Measurements from ENCODE around the gene RAB3GAP2.

Gene RAB3GAP2

GRCh38 chr1:220233927-220234326 is 38.3 kb downstream of the RAB3GAP2 start:
- no peak for DNase-seq (ENCODE audit: extremely low read depth, insufficient read length)
- Histone ChIP-seq H3K36me3 (ENCODE audit: control insufficient read depth, insufficient read depth, low read length) (peaks cover 2% of the 10 kb centered on the region), H3K27me3 (replicated peaks; ENCODE audit: control insufficient read depth, insufficient read depth, low read length) (no peaks in the 10 kb centered on the region), H3K4me3 (replicated peaks; ENCODE audit: low read depth, low read length) (no peak overlapping the region)
- TF ChIP-seq CTCF (IDR thresholded peaks at IDR 0.05; ENCODE audit: insufficient read depth, low read length, poor library complexity, severe bottlenecking): no peak

- H3K36me3 ChIP-seq (ENCODE audit: control insufficient read depth, insufficient read depth, low read length): peaks cover 12% of the 10 kb centered on the region
- no peaks in the 10 kb centered on the region for H3K27me3 ChIP-seq (replicated peaks; ENCODE audit: control insufficient read depth, insufficient read depth, low read length)
- no peak for TF ChIP-seq CTCF (IDR thresholded peaks at IDR 0.05; ENCODE audit: insufficient read depth, low read length, poor library complexity, severe bottlenecking)
- no peak for DNase-seq (ENCODE audit: extremely low read depth, insufficient read length)
- no peak overlapping the region for H3K4me3 ChIP-seq (replicated peaks; ENCODE audit: low read depth, low read length)
These were observed 42.5 kb downstream of the RAB3GAP2 start for GRCh38 chr1:220229771-220230170.

DNA sequence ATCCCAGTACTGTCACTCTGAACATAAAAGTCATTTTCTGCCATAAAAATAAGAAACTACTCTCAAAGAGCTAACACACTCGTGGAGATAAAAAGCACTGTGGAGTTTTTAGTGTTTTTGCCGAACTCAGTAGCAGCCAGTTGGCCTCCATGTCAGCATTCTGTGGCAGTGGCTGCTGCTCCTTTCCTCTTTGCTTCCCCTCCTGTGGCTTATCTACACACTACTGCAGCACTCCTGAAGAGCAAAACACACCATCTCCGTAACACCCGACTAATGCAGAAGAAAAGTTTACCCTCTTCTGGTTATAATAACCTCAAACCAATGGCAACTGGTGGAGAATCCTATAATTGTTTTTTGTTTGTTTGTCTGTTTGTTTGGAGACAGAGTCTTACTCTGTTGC is 44.9 kb downstream of the RAB3GAP2 start:
- no peak for TF ChIP-seq CTCF (IDR thresholded peaks at IDR 0.05; ENCODE audit: insufficient read depth, low read length, poor library complexity, severe bottlenecking)
- no peak for DNase-seq (ENCODE audit: extremely low read depth, insufficient read length)
- Histone ChIP-seq H3K36me3 (ENCODE audit: control insufficient read depth, insufficient read depth, low read length) (peaks cover 11% of the 10 kb centered on the region), H3K4me3 (replicated peaks; ENCODE audit: low read depth, low read length) (no peak overlapping the region), H3K27me3 (replicated peaks; ENCODE audit: control insufficient read depth, insufficient read depth, low read length) (no peaks in the 10 kb centered on the region)

GRCh38 chr1:220226752-220227151 is 45.5 kb downstream of the RAB3GAP2 start:
- Histone ChIP-seq H3K27me3 (replicated peaks; ENCODE audit: control insufficient read depth, insufficient read depth, low read length) (no peaks in the 10 kb centered on the region), H3K4me3 (replicated peaks; ENCODE audit: low read depth, low read length) (no peak overlapping the region), H3K36me3 (ENCODE audit: control insufficient read depth, insufficient read depth, low read length) (peaks cover 9% of the 10 kb centered on the region)
- no peak for DNase-seq (ENCODE audit: extremely low read depth, insufficient read length)
- TF ChIP-seq CTCF (IDR thresholded peaks at IDR 0.05; ENCODE audit: insufficient read depth, low read length, poor library complexity, severe bottlenecking): no peak

GRCh38 chr1:220225957-220226356 is 46.3 kb downstream of the RAB3GAP2 start:
- no peaks in the 10 kb centered on the region for H3K27me3 ChIP-seq (replicated peaks; ENCODE audit: control insufficient read depth, insufficient read depth, low read length)
- H3K36me3 ChIP-seq (ENCODE audit: control insufficient read depth, insufficient read depth, low read length): peaks cover 9% of the 10 kb centered on the region
- DNase-seq (ENCODE audit: extremely low read depth, insufficient read length): no peak
- TF ChIP-seq CTCF (IDR thresholded peaks at IDR 0.05; ENCODE audit: insufficient read depth, low read length, poor library complexity, severe bottlenecking): no peak
- no peak overlapping the region for H3K4me3 ChIP-seq (replicated peaks; ENCODE audit: low read depth, low read length)

GRCh38 chr1:220224611-220225124 is 47.6 kb downstream of the RAB3GAP2 start:
- TF ChIP-seq CTCF (IDR thresholded peaks at IDR 0.05; ENCODE audit: insufficient read depth, low read length, poor library complexity, severe bottlenecking): no peak
- Histone ChIP-seq H3K36me3 (ENCODE audit: control insufficient read depth, insufficient read depth, low read length) (peaks cover 9% of the 10 kb centered on the region), H3K27me3 (replicated peaks; ENCODE audit: control insufficient read depth, insufficient read depth, low read length) (no peaks in the 10 kb centered on the region), H3K4me3 (replicated peaks; ENCODE audit: low read depth, low read length) (no peak overlapping the region)
- no peak for DNase-seq (ENCODE audit: extremely low read depth, insufficient read length)
